GM18858 (cell line): ENCODE data around the gene SRC.

Experiments used
- ATAC-seq: cut with Tn5 transposase; IDR thresholded peaks from one replicate; pipeline ENCODE4 v1.9.1; 2021; ENCODE audit not compliant: unreplicated experiment

The SRC gene

GRCh38 chr20:37380864-37381579 lies 35.1 kb downstream of the SRC start:
- no peak for ATAC-seq

- no peak for ATAC-seq
These were observed 35.9 kb downstream of the SRC start for GRCh38 chr20:37381621-37382471.

GRCh38 chr20:37382482-37383120 lies 36.7 kb downstream of the SRC start:
- ATAC-seq: no peak

- no peak for ATAC-seq
These were observed 37.5 kb downstream of the SRC start for GRCh38 chr20:37383229-37383989.

GRCh38 chr20:37384683-37385174 lies 38.8 kb downstream of the SRC start:
- no peak for ATAC-seq

GRCh38 chr20:37385176-37385575 lies 39.2 kb downstream of the SRC start:
- ATAC-seq: no peak

GRCh38 chr20:37385659-37386504 lies 39.9 kb downstream of the SRC start:
- ATAC-seq: no peak

- ATAC-seq: no peak
These were observed 40.7 kb downstream of the SRC start for GRCh38 chr20:37386505-37387251.

- no peak for ATAC-seq
These were observed 41.8 kb downstream of the SRC start for GRCh38 chr20:37387519-37388269.

GRCh38 chr20:37388831-37389230 lies 42.9 kb downstream of the SRC start:
- ATAC-seq: no peak

GRCh38 chr20:37389241-37389747 lies 43.4 kb downstream of the SRC start:
- no peak for ATAC-seq

GRCh38 chr20:37389844-37390275 lies 43.9 kb downstream of the SRC start:
- ATAC-seq: no peak

GRCh38 chr20:37390503-37390890 lies 44.6 kb downstream of the SRC start:
- no peak for ATAC-seq

- no peak for ATAC-seq
These were observed 45.1 kb downstream of the SRC start for GRCh38 chr20:37390891-37391525.

GRCh38 chr20:37392441-37393195 lies 46.7 kb downstream of the SRC start:
- ATAC-seq: no peak

GRCh38 chr20:37393196-37393862 lies 47.4 kb downstream of the SRC start:
- ATAC-seq: no peak
